NB4 (cell line): ENCODE data around the gene FOXI2.

ENCODE experiments used
- CTCF ChIP-seq: IDR thresholded peaks from one replicate; pipeline ENCODE4 v1.5.1; 2012; ENCODE audit warnings: low read depth, low read length
- MAX ChIP-seq: IDR thresholded peaks from 2 replicates; pipeline ENCODE4 v1.6.1; 2011; ENCODE audit warnings: low read depth, low read length
- MYC ChIP-seq: IDR thresholded peaks from 2 replicates; pipeline ENCODE4 v1.6.1; 2011; ENCODE audit warnings: low read depth, low read length
- POLR2A ChIP-seq: IDR thresholded peaks from 2 replicates; pipeline ENCODE4 v1.6.1; 2011; ENCODE audit warnings: mild to moderate bottlenecking; ENCODE audit not compliant: insufficient read length; ENCODE audit errors: extremely low read depth

GRCh38 chr10:127699311-127699710 is 37.7 kb upstream of the FOXI2 start:
- TF ChIP-seq MYC (no peak), POLR2A (no peak), CTCF (no peak), MAX (no peak)
